ENCODE measurements around the gene STAMBPL1.

Gene STAMBPL1

GRCh38 chr10:88911851-88912250, 31.8 kb downstream of the STAMBPL1 start:
- TF ChIP-seq, protein P1, sequence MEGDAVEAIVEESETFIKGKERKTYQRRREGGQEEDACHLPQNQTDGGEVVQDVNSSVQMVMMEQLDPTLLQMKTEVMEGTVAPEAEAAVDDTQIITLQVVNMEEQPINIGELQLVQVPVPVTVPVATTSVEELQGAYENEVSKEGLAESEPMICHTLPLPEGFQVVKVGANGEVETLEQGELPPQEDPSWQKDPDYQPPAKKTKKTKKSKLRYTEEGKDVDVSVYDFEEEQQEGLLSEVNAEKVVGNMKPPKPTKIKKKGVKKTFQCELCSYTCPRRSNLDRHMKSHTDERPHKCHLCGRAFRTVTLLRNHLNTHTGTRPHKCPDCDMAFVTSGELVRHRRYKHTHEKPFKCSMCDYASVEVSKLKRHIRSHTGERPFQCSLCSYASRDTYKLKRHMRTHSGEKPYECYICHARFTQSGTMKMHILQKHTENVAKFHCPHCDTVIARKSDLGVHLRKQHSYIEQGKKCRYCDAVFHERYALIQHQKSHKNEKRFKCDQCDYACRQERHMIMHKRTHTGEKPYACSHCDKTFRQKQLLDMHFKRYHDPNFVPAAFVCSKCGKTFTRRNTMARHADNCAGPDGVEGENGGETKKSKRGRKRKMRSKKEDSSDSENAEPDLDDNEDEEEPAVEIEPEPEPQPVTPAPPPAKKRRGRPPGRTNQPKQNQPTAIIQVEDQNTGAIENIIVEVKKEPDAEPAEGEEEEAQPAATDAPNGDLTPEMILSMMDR (IDR thresholded peaks at IDR 0.05) = no peak

DNA sequence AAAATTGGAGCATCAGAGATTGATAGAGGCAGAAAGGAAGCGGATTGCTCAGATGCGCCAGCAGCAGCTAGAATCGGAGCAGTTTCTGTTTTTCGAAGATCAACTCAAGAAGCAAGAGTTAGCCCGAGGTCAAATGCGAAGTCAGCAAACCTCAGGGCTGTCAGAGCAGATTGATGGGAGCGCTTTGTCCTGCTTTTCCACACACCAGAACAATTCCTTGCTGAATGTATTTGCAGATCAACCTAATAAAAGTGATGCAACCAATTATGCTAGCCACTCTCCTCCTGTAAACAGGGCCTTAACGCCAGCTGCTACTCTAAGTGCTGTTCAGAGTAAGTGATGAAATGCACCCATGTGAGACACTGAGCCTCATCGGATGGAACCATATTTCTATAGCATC, 33.1 kb downstream of the STAMBPL1 start:
- TF ChIP-seq, protein P1 (IDR thresholded peaks at IDR 0.05) = no peak

DNA sequence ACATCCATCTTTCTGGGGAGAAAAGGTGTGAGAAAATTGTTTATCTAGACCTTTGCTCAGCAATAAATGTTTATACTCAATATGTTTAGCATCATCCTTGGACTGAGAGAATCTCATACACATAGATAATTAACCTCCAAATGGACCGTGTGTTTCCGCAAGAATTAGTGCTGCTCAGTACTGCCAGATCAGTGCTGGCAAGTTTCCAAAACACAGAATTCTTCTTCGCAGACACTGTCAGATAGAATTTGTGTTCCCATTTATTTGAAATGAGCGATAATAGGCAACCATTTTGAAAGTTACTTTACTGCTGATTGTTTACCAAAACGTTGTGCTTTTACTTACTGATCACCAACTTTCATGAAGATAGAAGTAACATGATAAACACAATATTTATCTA, 33.7 kb downstream of the STAMBPL1 start:
- TF ChIP-seq, protein P1 (IDR thresholded peaks at IDR 0.05) = no peak

DNA sequence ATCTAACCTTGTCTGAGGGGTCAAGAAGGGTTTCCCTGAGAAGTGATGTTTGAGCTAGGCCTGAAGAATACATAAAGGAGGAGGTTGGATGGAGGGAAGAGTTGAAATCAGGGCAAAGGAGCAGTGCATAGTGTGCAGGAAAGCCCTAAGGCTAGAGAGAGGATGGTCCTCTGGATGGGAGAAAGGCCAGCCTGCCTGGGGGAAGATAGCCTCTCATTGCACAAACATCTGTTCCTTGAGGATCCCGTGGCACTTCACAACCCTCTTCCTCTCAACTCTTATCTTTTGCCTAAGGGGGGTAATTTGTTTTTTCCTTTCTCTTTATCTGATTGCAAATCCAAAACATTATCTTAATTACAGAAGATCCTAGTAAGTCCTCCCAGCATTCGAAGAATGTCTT, 35.7 kb downstream of the STAMBPL1 start:
- TF ChIP-seq, protein P1 (IDR thresholded peaks at IDR 0.05) = no peak

DNA sequence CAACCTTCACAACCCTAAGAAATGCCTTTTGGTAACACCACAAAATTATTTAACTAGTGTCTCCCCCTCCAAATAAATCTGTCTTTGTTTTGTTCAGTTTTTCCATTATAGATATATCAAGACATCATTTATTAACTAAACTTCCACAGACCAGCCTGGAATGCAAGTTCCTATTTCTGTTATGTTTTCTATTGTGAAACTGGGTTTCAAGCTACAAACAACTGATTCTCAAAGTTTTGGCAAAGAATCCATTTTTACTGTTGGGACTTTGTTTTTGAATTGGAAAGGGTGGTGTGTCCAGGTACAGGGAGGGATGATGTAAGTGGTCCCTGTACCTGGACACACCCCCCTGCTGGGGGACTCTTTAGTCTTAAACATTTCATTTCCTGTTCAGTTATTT, 36.2 kb downstream of the STAMBPL1 start:
- TF ChIP-seq, protein P1 (IDR thresholded peaks at IDR 0.05) = no peak

DNA sequence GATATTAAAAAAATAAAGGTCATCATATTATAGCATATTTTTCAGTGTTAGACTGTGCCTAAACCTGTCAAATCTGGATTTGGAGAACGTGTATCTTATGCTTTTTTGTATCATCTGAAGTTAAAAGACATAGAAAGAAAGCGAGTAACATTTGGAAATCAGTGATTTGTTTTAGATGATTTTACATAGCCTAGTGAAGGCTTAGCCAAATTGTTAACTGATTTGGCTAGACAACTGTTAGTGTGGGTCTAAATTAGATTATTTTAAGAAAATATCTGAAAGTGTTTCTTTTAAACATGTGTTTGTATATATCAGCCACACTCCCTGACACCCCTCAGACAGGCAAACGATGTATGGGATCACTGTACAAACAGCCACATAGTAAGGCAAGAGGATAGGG, 36.9 kb downstream of the STAMBPL1 start:
- TF ChIP-seq, protein P1 (IDR thresholded peaks at IDR 0.05) = no peak

DNA sequence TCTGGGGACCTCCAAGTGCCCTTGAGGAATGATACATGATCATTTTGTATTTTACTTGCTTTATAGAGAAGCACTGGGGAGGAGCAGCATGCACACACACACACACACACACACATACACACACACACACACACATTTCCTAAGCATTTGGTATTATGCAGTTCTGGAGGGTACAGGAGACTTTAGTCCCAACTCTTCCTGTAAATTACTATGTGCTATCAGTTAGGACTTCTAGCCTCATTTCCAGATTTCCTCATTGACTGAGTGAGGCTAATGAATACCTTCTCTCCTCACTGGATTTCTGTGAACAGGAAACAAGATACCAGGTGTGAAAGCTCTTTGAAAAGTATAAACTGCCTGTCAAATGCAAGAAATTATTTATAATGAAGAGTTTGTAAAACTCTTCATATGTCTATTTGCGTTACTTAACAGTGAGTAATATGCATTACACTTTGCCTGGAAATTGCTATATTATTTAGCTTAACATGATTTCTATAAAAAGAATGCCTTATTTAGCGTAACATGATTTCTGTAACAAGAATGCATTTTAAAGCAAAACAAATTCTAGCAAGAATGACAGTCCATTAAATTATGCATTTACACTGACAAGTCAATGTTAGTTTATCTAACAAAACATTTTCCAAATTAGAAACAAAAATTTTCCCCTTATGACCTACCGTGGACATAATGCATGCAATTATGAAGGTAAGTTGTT, 38.3 kb downstream of the STAMBPL1 start:
- TF ChIP-seq, protein P1 (IDR thresholded peaks at IDR 0.05) = no peak

GRCh38 chr10:88919041-88919440, 39.0 kb downstream of the STAMBPL1 start:
- TF ChIP-seq, protein P1 (IDR thresholded peaks at IDR 0.05) = no peak
